ENCODE results near the gene NUP42. TPM values are rescaled to one million over a fixed set of nuclear protein-coding genes. Genes with fewer than 3 reads are reported as not detected.
A peak's percentile ranks its signal among the peaks of the same experiment; 100 is the strongest.

The NUP42 gene
- total RNA-seq, 4 donors from 2014 or later: 16.6 to 31.6 (median 23.6) TPM

- no peak for TF ChIP-seq CTCF (IDR thresholded peaks at IDR 0.05)
- TF ChIP-seq POLR2AphosphoS5 (IDR thresholded peaks at IDR 0.05): no peak
- TF ChIP-seq POLR2A (IDR thresholded peaks at IDR 0.05; ENCODE audit: low read depth): no peak
- TF ChIP-seq EP300 (IDR thresholded peaks at IDR 0.05): no peak
- Histone ChIP-seq H3K4me3 (no peak overlapping the region), H3K4me1 (no peaks in the 10 kb centered on the region), H3K9me3 (no peaks in the 10 kb centered on the region), H3K27ac (replicated peaks in 1 of 4) (no peak overlapping the region), H3K36me3 (no peaks in the 10 kb centered on the region), H3K27me3 (no peaks in the 10 kb centered on the region)
- DNase-seq (ENCODE audit: extremely low spot score): peak; percentile 39
- intact Hi-C loops (cut with DNase I): no loop called here
- WGBS: 94% methylated on average over 3 of the region's 3 CpGs
Measured at GRCh38 chr7:23237000-23237399, 55.2 kb downstream of the NUP42 start.

DNA sequence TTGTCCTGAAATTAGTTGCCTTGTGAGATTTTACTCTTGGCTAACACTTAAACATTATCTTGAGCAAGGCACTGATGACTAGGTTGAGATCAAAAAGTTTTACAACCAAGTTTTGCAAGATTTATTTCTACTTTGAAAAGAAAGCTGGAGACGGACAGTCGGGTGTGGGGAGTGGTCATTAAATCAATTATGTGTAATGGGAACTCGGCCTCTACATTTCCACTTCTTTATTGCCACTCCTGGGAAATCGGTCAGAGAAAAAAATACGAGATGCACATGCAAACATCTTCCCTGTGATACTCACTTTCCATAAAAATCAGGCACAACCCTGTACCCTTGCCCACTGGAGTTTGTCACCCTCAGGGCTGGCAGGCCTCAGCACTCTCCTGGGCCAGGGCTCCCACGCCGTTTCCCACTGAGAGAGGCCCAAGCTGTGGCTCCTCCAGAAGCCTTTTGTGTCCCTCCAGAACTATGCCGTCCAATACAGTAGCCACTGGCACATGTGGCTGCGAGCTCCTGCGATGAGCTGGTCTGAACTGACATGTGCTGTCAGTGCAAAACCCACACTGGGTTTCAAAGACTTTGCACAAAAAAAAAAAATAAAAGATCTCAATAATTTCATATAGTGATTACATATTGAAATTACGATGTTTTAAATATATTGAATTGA is 57.3 kb downstream of the NUP42 start:
- 91% methylated on average over 9 of the region's 11 CpGs for WGBS
- intact Hi-C loops (cut with DNase I): no loop called here
- peak; percentile 53 for DNase-seq (ENCODE audit: extremely low spot score)
- no peaks in the 10 kb centered on the region for H3K36me3 ChIP-seq
- H3K4me1 ChIP-seq: peaks cover 7 to 13% (median 10%) of the 10 kb centered on the region in 4 donors
- H3K27me3 ChIP-seq: no peaks in the 10 kb centered on the region
- H3K9me3 ChIP-seq: no peaks in the 10 kb centered on the region
- H3K27ac ChIP-seq (replicated peaks in 1 of 4): no peak overlapping the region
- H3K4me3 ChIP-seq: no peak overlapping the region
- TF ChIP-seq POLR2AphosphoS5 (IDR thresholded peaks at IDR 0.05) (no peak), CTCF (IDR thresholded peaks at IDR 0.05) (no peak), POLR2A (IDR thresholded peaks at IDR 0.05; ENCODE audit: low read depth) (no peak), EP300 (IDR thresholded peaks at IDR 0.05) (no peak)

DNA sequence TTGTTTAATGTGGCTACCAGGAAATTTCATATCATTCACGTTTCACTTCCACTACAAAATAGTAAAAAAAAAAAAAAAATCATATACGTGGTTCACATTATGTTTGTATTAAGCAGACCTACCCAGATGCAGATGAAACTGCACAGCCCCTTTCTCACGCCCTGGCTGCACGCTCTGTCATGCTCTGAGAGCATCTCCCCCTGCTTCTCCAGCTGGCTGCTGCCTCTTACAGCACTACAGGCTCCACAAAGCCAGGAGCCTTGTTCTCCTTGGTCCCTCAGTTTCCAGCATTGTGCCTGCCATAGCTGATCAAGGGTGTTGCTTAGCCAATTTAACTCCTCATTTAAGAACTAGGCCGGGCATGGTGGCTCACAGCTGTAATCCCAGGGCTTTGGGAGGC is 57.9 kb downstream of the NUP42 start:
- 78% methylated on average over 5 of the region's 5 CpGs for WGBS
- H3K9me3 ChIP-seq: no peaks in the 10 kb centered on the region
- no peaks in the 10 kb centered on the region for H3K27me3 ChIP-seq
- intact Hi-C loops (cut with DNase I): no loop called here
- no peak overlapping the region for H3K27ac ChIP-seq (replicated peaks in 1 of 4)
- TF ChIP-seq EP300 (IDR thresholded peaks at IDR 0.05): no peak
- no peak for TF ChIP-seq POLR2AphosphoS5 (IDR thresholded peaks at IDR 0.05)
- no peak for TF ChIP-seq POLR2A (IDR thresholded peaks at IDR 0.05; ENCODE audit: low read depth)
- TF ChIP-seq CTCF (IDR thresholded peaks at IDR 0.05): no peak
- no peak overlapping the region for H3K4me3 ChIP-seq
- H3K36me3 ChIP-seq: no peaks in the 10 kb centered on the region
- no peak for DNase-seq (ENCODE audit: extremely low spot score)
- peaks cover 7 to 13% (median 10%) of the 10 kb centered on the region in 4 donors for H3K4me1 ChIP-seq

DNA sequence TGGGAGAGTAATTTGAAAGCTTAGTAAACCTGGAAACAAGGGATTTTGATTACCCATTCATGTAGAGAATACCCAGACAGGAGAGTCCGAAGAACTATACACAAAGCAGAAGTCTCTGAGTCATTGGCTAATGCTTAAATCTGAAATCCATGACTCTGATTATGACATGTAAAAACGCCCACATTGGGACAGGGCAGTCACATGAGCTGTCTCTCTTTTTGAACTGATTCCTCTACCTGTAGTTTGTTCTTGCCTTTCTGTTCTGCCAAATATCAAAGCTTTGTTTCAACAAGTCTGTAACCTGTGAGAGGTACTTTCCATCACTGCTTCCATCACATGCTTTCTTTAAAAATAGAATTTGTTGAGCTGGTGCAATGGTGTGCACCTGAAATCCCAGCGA is 60.5 kb downstream of the NUP42 start:
- H3K4me3 ChIP-seq: no peak overlapping the region
- H3K27ac ChIP-seq (replicated peaks in 1 of 4): no peak overlapping the region
- 58% methylated on average over 3 of the region's 3 CpGs for WGBS

More for the DNA sequence above, 60.5 kb downstream of the NUP42 start:
- Histone ChIP-seq H3K9me3 (no peaks in the 10 kb centered on the region), H3K4me1 (peaks cover 7 to 13% (median 10%) of the 10 kb centered on the region in 4 donors), H3K27me3 (peaks cover 0 to 3% (median 0%) of the 10 kb centered on the region in 4 donors), H3K36me3 (no peaks in the 10 kb centered on the region)
- no peak for DNase-seq (ENCODE audit: extremely low spot score)
- intact Hi-C loops (cut with DNase I): no loop called here
- TF ChIP-seq CTCF (IDR thresholded peaks at IDR 0.05) (no peak), EP300 (IDR thresholded peaks at IDR 0.05) (no peak), POLR2A (IDR thresholded peaks at IDR 0.05; ENCODE audit: low read depth) (no peak), POLR2AphosphoS5 (IDR thresholded peaks at IDR 0.05) (no peak)

Data from esophagus muscularis mucosa (tissue), 4 donors.